Progenitor cell of endocrine pancreas (in vitro differentiated cells): ENCODE results near the gene LRRC8E. TPM values are rescaled to one million over a fixed set of nuclear protein-coding genes. Genes with fewer than 3 reads are reported as not detected.

Source experiments
- DNase-seq: peaks from one replicate; pipeline ENCODE4 v3.0.0; 2021; ENCODE audit warnings: low spot score; ENCODE audit not compliant: unreplicated experiment
- H3K27ac Mint-ChIP-seq: 2 replicates; pipeline ENCODE4 v1.8.0; 2021; ENCODE audit warnings: mild to moderate bottlenecking, moderate library complexity, mixed read lengths
- H3K27me3 Mint-ChIP-seq: 2 replicates; pipeline ENCODE4 v1.8.0; 2021; ENCODE audit warnings: mixed read lengths
- H3K36me3 Mint-ChIP-seq: 2 replicates; pipeline ENCODE4 v1.8.0; 2022; ENCODE audit warnings: mixed read lengths; ENCODE audit not compliant: insufficient read depth
- H3K4me1 Mint-ChIP-seq: 2 replicates; pipeline ENCODE4 v1.8.0; 2021; ENCODE audit warnings: low read depth, mixed read lengths
- H3K4me3 Mint-ChIP-seq: 2 replicates; pipeline ENCODE4 v1.8.0; 2021; ENCODE audit warnings: low read depth, mild to moderate bottlenecking, moderate library complexity, mixed read lengths
- H3K9me3 Mint-ChIP-seq: 2 replicates; pipeline ENCODE4 v1.8.0; 2021; ENCODE audit warnings: low read depth, mixed read lengths
- CTCF ChIP-seq: fragments of 200-600 bp; sonication (generic); IDR thresholded peaks from one replicate; pipeline ENCODE4 v1.5.0; 2021; ENCODE audit warnings: antibody characterized with exemption, mild to moderate bottlenecking; ENCODE audit not compliant: unreplicated experiment
- total RNA-seq: library from RNA; stranded (reverse); gene quantifications from 2 replicates; pipeline ENCODE4 v1.2.1, GENCODE V29; 2021

Gene LRRC8E
- total RNA-seq, 1 donor from 2014 or later = 3.6 TPM

DNA sequence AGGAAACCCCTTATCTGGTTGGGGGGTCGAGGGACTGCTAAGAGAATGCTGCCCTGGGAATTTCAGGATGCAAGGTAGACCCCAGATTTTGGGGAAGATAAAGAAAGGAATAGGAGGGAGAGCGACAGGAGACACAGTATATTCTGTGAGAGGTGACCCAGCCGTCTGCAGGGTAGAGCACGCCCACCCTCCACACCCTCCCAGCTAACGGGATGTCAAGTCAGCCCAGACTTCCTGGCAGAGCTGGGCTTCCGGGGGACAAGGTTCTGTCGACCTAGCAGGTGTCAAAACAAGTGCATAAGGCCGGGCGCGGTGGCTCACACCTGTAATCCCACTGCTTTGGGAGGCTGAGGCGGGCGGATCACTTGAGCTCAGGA, 13.4 kb upstream of the LRRC8E start:
- Mint-ChIP-seq H3K4me3 (peak overlapping the region; percentile 78), H3K27me3 (no peaks in the 10 kb centered on the region), H3K27ac (peak overlapping the region; percentile 90), H3K36me3 (peaks cover 10% of the 10 kb centered on the region), H3K4me1 (peaks cover 8% of the 10 kb centered on the region), H3K9me3 (peaks cover 2% of the 10 kb centered on the region)
- DNase-seq = no peak
- no peak for TF ChIP-seq CTCF

DNA sequence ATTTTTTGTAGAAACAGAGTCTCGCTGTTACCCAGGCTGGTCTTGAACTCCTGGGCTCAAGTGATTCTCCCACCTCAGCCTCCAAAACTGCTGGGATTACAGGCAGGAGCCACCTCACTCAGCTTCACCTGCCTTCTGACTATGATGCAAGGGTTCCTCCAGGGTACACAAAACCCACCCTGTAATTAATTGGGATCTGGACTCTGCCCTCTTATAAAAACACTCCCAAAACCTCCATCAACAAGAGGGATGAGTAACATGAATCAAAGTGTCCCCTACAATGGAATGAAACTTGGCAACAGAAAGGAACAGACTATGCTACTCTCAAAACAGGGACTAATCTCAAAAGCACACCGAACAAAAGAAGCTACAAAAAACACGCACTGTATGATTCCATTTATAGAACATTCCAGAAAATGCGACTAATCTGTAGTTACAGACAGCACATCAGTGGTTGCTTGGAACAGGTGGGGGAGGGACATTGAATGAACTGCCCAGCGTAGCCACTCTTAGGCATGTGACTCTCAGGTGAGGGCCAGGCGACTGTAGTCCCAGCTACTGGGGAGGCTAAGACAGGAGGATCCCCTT, 11.0 kb upstream of the LRRC8E start:
- peaks cover 3% of the 10 kb centered on the region for H3K27me3 Mint-ChIP-seq
- DNase-seq = no peak
- no peak overlapping the region for H3K27ac Mint-ChIP-seq
- H3K4me3 Mint-ChIP-seq = no peak overlapping the region
- H3K9me3 Mint-ChIP-seq = no peaks in the 10 kb centered on the region
- peaks cover 1% of the 10 kb centered on the region for H3K4me1 Mint-ChIP-seq
- TF ChIP-seq CTCF = no peak
- H3K36me3 Mint-ChIP-seq = no peaks in the 10 kb centered on the region

DNA sequence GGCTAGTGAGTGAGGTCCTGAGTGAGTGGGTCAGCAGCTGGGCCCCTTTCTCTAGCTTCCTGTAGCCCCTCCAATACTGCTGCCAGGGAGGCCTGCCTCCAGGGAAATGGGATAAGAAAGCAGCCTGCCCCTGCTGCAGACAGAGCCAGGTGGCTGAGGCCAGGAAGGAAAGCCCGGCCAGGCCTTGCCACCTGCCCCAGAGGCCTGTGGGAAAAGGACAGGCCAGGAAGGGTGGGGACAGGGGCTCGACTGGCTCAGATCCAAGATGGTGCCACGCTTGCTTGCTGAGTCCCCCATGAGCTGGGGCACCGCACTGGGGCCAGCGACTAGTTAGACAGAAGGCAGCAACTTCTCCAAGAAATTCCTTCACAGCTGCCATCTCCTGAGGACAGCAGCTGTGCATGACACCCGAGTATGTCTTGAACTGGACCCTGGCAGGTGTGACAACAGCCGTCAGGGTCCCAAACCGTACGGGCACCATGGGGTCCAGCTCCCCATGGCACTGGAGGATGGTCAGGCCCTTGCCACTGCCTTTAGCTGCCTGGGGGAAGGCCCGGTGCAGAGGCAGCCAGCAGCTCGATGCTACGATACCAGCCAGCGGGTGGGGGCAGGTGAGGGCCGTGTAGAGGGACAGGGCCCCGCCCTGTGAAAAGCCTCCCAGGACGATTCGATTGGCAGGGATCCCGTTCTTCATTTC, 9.1 kb upstream of the LRRC8E start:
- no peaks in the 10 kb centered on the region for H3K36me3 Mint-ChIP-seq
- H3K4me1 Mint-ChIP-seq = peaks cover 1% of the 10 kb centered on the region
- H3K4me3 Mint-ChIP-seq = no peak overlapping the region
- H3K27me3 Mint-ChIP-seq = peaks cover 3% of the 10 kb centered on the region
- DNase-seq = no peak
- no peak for TF ChIP-seq CTCF
- H3K9me3 Mint-ChIP-seq = no peaks in the 10 kb centered on the region
- H3K27ac Mint-ChIP-seq = no peak overlapping the region

DNA sequence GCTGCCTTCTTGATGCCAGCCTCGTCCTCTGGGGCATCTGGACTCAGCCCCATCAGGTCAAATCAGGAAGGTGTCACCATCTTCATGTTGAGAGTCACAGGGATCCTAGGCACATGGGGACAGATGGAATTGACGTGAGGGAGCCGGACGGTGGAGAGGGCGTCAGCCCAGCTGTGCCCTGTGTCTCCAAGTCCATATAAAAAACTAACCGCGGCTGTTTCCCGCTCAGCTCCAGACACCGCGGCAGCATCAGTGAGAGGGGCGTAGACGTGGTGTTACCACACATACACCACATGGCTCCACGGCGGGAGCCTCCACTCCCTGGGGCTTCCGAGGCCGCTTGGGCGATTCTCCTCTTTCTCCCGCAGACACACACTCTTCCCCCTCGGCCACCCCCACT, 8.5 kb upstream of the LRRC8E start:
- Mint-ChIP-seq H3K4me1 (no peaks in the 10 kb centered on the region), H3K4me3 (no peak overlapping the region), H3K27ac (peak overlapping the region; percentile 49), H3K9me3 (no peaks in the 10 kb centered on the region), H3K36me3 (no peaks in the 10 kb centered on the region), H3K27me3 (peaks cover 3% of the 10 kb centered on the region)
- TF ChIP-seq CTCF = no peak
- DNase-seq = no peak

DNA sequence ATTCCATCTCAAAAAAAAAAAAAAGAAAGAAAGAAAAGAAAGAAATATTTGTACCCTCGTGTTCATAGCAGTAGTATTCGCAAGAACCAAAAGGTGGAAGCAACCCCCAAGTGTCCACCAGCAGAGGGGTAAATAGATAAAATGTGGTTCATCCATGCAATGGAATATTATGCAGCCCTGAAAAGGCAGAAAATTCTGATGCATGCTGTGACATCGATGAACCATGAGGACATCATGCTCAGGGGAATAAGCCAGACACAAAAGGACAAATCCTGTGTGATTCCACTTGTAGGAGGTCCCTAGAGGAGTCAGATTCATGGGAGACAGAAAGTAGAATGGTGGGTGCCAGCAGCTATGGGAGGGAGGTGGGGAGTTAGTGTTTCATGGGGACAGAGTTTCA, 6.4 kb upstream of the LRRC8E start:
- H3K27ac Mint-ChIP-seq = no peak overlapping the region
- no peak overlapping the region for H3K4me3 Mint-ChIP-seq
- peaks cover 7% of the 10 kb centered on the region for H3K27me3 Mint-ChIP-seq
- no peaks in the 10 kb centered on the region for H3K4me1 Mint-ChIP-seq
- H3K36me3 Mint-ChIP-seq = no peaks in the 10 kb centered on the region
- no peak for DNase-seq
- no peak for TF ChIP-seq CTCF
- no peaks in the 10 kb centered on the region for H3K9me3 Mint-ChIP-seq
